GM19193 (cell line): ENCODE results near the gene ERAP2.

Source experiments
- POLR2A ChIP-seq: IDR thresholded peaks from 4 replicates; pipeline ENCODE4 v1.6.1; 2011; ENCODE audit not compliant: insufficient read depth, insufficient read length; ENCODE audit errors: extremely low read depth

The ERAP2 gene, protein sequence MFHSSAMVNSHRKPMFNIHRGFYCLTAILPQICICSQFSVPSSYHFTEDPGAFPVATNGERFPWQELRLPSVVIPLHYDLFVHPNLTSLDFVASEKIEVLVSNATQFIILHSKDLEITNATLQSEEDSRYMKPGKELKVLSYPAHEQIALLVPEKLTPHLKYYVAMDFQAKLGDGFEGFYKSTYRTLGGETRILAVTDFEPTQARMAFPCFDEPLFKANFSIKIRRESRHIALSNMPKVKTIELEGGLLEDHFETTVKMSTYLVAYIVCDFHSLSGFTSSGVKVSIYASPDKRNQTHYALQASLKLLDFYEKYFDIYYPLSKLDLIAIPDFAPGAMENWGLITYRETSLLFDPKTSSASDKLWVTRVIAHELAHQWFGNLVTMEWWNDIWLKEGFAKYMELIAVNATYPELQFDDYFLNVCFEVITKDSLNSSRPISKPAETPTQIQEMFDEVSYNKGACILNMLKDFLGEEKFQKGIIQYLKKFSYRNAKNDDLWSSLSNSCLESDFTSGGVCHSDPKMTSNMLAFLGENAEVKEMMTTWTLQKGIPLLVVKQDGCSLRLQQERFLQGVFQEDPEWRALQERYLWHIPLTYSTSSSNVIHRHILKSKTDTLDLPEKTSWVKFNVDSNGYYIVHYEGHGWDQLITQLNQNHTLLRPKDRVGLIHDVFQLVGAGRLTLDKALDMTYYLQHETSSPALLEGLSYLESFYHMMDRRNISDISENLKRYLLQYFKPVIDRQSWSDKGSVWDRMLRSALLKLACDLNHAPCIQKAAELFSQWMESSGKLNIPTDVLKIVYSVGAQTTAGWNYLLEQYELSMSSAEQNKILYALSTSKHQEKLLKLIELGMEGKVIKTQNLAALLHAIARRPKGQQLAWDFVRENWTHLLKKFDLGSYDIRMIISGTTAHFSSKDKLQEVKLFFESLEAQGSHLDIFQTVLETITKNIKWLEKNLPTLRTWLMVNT

DNA sequence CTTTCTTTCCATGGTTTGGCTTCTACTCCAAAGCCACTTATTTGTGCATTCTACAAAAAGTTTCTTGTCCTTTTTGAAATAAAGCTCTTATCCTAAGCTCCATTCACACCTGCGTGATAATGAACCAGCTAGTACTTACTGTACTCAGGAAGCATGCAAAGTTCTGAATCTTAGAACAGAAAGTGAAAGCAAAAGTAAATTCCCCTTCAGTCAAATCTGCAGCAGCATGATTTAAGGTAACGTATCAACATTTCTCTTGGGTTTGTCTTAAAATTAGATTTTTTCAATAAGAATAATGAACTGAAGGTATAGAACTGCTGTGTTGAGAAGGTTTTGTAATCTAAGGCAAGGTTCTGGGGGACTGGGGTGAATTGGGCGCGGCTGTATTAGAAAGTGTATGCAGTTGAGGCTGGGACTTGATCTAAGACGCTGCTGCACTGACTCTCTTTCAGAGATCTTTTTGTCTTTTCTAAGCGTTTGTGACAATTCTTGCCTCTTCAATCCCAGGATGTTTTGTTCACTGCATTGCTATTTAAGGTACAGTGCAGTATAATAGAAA lies at the start of gene ERAP2:
Gene ERAP2, plus strand, starts transcription at position 209 of the 559 bp plus-strand sequence. CDS start 3,186 bp downstream, outside the sequence.
- no peak for TF ChIP-seq POLR2A

- TF ChIP-seq POLR2A = no peak
Measured at GRCh38 chr5:96829297-96829696, 47.0 kb upstream of the ERAP2 start.

DNA sequence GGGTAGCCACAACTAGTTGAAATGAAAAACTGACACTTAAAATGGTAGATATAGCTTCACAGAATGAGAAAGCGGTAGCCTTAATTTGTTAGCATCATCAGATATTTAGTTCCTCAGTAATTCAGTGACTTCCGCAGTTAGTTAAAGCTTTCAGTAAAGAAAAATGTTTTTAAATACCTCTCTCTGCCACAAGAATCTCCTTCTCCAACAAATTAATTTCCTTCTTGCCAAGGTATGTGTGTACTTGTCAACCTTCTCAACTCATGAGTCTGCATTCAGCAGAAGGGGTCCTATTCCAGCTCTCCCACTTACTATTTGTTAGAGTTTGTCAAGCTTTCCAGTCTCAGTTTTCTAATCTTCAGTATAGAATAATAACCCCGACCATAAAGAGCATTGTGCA lies 42.3 kb upstream of the ERAP2 start:
- no peak for TF ChIP-seq POLR2A

DNA sequence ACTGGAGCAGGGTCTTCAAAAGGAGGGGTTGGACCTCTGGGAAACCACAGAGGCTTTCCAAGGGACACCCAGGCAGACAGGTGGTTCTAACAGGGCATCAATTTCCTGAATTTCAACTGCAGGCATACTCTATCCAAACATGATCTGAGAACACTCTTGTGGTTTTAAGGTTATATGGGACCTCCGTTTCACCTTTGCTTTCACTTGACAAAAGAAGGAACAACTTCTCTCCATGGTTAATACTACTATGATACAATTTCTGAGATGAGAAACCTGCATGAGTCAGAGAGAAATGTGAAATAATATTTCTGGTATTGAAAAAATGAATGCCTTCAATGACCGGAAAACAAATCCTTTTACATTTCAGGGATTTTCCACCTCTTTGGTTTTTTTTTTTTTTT lies 40.5 kb upstream of the ERAP2 start:
- no peak for TF ChIP-seq POLR2A

DNA sequence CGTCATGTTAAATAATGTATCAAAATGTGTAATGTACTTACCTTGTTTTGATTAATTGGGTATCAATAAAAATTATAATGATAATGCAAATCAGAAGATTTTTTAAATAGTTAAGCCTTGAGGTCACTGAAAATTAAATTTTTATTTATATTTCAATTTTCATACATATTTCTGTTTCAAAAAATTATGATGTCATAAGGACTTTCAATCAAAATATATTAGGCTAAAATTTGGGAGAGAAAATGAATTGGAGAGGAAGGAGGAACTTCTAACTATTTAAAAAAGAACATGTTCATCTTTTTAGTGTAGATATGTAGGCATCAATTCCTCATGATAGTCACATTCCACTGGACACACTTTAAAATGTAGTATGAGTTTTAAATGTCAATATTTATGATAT lies 39.5 kb upstream of the ERAP2 start:
- TF ChIP-seq POLR2A = no peak

DNA sequence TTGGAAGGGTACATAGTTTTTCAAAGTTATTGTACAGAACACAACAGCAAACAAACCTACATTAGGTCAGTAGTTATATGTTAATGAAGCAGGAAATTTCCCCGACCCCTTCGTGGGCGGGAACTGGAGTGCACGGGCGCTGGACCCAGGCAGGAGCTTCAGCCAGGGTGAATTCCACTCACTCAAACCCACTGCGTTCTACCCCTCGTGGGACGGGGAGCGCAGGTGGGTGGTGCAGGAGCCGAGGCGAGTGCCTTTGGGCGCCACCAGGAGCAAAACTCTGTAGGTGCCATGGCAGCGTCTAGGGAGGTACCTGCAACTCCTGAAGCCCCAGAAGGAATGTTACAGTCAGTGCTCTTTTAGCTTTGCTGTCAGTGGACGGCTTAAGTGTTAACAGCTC lies 39.0 kb upstream of the ERAP2 start:
- TF ChIP-seq POLR2A = no peak

- TF ChIP-seq POLR2A = no peak
Measured at GRCh38 chr5:96838201-96839070, 37.9 kb upstream of the ERAP2 start.

GRCh38 chr5:96839071-96839592 lies 37.2 kb upstream of the ERAP2 start:
- no peak for TF ChIP-seq POLR2A

- TF ChIP-seq POLR2A = no peak
Measured at GRCh38 chr5:96843140-96843539, 33.2 kb upstream of the ERAP2 start.

DNA sequence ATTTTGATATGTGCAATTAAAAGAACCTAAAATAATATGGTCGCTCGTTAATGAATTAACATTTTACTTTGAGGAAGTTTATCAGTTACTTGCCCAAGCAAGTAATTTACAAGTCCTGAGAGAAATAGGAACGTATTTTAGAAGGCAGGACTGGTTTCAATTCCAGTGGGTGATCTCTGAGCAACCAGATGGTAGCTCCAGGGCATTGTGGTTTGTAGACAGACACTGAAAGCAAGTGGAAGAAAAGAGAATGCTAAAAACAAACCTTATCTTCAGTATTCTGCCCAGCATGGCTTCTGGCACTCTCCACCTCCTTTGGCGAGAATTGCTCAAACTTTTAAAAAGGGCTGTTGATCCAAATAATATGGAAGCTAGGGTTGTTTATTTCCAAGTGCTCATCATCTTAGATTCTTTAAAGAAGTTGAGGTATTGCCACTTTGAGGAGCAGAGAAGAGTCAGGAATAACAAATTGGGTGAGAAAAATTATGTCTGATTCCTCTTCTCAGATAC lies 31.8 kb upstream of the ERAP2 start:
- no peak for TF ChIP-seq POLR2A

DNA sequence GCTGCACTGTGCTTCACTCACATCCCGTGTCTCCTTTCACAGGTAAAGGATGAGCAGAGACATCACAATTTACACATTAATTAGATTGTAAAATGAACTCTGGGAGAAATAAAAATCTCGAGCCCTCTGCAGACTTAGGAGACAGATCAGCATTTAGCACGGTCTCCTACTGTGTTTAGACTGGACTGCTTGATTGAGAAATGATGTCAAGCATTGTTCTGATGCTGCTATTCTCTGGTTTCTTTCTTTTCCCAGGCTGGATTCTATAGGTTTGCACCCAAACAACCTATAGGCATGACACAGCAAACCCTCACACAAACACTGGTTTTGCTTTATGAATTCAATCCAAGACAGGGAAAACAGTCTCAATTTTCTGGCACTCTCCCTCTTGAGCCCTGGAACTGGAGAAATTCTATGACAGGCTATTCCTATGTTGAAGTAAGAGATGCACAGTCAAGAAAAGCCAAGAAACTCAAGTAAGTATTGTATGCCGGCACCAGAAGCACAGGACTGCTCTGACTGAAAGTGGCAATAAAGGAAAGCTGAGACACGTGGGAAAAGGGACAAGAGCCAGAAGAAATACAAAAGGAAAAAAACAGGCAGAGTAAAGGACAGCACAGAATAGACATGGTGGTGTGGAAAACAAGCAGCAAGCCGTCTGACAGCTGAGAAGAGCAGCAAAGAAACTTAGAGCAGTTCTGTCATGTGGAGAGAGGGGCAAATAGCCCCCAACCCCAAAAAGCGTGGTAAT lies 24.8 kb upstream of the ERAP2 start:
- no peak for TF ChIP-seq POLR2A

DNA sequence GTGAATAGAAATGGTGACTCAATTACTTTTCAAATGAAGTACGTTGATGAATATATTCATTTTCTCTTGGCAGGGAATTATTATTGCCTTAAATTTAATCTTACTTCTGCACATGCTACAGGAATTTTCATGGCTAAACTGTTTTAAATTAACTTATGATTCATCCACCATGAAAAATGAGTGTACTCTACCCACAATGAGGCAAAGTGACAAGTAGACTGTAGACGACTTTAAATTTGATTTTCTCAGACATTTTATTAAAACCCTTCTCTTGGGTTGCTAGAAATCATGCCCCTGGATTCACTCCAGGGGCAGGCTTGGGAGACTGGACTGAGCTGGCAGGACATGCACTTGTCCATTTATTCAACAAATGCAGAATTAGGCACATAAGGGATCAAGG lies 23.5 kb upstream of the ERAP2 start:
- TF ChIP-seq POLR2A = no peak

GRCh38 chr5:96854067-96854466 lies 22.2 kb upstream of the ERAP2 start:
- no peak for TF ChIP-seq POLR2A
